GM12891 (cell line): Measurements from ENCODE around the gene PRB2.

Source experiments
- POLR2A ChIP-seq: IDR thresholded peaks from 2 replicates; pipeline ENCODE4 v1.6.1; 2011; ENCODE audit warnings: low read depth, low read length, control low read depth
- POLR2AphosphoS5 ChIP-seq: IDR thresholded peaks from 2 replicates; pipeline ENCODE4 v1.6.1; 2011; ENCODE audit warnings: low read depth, low read length, control low read depth
- TAF1 ChIP-seq: IDR thresholded peaks from 2 replicates; pipeline ENCODE4 v1.6.1; 2011; ENCODE audit warnings: low read depth, low read length, control low read depth

GRCh38 chr12:11361151-11361550 is 34.2 kb downstream of the PRB2 start:
- TF ChIP-seq POLR2A = no peak
- TF ChIP-seq TAF1 = no peak
- no peak for TF ChIP-seq POLR2AphosphoS5
